NOMO-1 treated with DMSO at 0.1 percent for 48 hours (cell line): Measurements from ENCODE around the gene KCNAB3.

Experiments
- DNase-seq: peaks from one replicate; lab custom pipeline; 2025; ENCODE audit not compliant: unreplicated experiment; lab: John Stamatoyannopoulos, UW

The KCNAB3 gene

DNA sequence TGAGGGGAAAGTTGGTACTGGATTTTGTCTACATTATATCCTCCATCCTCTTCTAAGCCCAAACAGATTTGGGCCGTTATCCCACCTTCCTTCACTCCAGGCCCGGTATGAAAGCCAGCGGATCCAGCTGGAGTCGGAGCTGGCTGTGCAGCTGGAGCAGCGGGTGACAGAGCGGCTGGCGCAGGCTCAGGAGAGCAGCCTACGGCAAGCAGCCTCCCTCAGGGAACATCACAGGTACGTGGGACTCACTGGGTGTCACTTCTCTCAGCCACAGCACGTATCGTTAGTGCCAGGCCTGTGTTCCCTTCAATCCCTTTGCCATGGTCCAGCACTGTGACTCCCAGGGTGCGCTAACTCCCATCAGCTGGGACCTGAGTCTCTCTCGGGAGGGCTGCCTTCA is 13.6 kb upstream of the KCNAB3 start:
- DNase-seq, result no peak

DNA sequence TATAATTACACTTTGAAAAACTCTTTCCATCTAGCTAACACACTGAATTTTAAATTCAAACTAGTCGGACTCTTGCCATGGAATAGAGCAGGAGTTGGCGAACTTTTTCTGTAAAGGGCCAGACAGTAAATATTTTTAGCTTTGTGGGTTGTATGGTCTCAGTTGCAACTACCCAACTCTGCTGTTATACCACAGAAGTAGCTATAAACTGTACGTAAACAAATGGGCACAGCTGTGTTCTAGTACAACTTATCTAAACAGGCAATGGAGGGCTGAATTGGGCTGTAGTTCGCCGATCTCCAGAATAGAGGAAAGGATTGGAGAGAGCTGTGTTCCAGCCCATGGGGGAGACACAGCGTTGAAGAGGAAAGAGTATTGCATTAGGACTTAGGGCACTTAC is 11.1 kb upstream of the KCNAB3 start:
- no peak for DNase-seq

DNA sequence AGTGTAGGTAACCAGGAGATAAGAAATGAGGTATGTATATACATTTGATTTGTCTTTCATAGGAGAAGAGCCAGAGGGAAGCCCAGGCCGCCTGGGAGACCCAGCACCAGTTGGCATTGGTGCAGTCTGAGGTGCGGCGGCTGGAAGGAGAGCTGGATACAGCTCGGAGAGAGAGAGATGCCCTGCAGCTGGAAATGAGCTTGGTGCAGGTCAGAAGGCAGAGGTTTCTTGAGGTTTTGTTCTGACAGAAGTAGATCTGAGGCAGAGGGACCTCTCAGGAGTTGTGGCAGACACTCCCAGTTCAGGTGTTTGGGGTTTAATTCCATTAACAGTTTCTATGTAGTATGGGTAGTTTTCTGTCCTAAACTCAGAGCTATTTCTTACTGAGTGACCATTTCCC is 10.4 kb upstream of the KCNAB3 start:
- no peak for DNase-seq

DNA sequence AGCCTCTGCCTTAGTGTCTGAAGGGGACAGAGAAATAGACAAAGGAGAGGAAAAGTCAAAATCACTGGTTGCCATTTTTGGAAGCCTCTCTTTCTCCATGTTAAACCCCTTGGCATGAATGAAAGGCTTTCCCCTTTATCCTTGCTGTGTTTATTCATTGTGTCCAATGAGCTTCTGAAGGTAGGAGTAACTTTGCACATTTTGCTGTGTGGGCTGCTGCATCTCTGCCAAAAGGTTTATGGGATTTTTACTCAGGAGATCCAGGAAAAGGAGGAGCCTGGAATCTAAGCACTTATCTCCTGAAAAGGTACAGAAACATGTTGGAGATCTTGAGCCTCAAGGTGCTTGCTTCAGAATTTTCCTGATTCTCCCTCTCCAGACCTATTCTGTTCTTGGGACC is 6.2 kb upstream of the KCNAB3 start:
- no peak for DNase-seq

DNA sequence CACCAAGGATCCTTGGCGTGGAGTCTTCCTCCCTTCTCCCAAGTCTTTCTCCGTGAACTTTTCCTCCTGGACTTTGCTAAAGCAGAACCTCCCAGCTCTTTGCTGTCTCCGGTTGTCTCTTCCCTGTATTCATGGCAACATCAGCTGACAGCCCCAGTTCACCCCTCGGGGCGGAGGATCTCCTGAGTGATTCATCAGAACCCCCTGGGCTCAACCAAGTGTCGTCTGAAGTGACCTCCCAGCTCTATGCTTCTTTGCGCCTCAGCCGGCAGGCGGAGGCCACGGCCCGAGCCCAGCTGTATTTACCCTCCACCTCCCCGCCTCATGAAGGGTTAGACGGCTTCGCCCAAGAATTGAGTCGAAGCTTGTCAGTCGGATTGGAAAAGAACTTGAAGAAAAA is 3.3 kb upstream of the KCNAB3 start:
- peak; percentile 83 for DNase-seq

DNA sequence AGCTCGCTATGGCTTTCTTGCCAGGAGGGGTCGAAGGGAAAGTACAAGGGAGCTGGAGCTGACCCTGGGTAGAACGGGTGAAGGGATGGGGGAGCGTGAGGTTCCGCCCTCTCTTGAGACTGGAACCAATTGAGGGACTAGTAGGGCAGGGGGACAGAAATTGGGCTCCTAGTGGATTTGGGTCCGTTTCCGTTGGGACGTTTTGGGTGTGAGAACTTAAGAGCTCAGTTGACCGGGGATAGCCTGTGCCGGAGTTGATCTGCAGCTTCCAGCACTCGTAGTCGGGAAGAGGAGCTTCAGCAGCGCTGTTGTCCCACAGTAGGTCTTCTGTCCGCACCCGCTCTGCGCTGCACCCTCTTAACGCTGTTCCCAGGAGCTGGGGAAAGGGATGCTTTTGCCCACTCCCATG is 2.8 kb upstream of the KCNAB3 start:
- peak; percentile 50 for DNase-seq

DNA sequence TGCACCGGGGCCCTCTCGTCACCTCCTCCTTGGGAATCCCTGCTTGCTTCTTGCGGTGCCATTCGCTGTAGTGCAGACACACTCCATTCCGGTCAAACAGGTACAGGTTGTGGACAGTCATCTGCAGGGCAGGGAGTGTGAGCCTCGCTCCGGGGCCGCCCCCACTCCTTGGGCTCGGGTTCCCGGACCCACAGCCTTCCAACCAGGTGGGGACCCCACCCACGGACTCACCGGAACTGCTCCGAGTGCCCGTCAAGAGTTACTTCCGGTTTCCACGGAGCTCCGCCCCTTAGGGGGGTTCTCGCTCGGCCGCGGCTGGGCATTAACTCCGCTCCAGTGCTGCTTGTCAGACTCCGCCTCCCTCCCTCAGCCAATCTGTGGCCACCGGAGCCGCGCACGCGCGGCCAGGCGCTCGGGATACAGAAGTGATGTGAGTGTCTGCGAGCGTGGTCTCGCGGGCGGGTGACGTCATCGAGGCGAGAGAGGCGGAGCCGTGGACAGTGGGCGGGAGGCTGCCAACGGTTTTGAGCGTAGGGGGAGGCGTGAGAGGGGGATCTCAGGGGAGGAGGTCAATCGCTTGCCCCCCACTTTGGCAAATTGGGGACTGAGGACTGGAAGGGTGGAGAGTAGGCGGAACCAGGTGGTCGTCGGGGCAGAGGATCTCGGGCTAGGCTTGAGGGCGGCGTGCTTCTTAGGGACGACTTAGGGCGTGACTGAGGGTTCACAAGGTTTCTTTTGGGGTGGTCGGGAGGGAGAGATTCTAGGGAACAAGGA is 2.2 kb upstream of the KCNAB3 start, which contains the start of the genes CNTROB and TRAPPC1:
Gene CNTROB, plus strand, starts transcription at position 498 of the 774 bp plus-strand sequence. CDS start 874 bp downstream, outside the sequence.
Gene TRAPPC1, minus strand, starts transcription at position 238 of the 774 bp plus-strand sequence. Its CDS starts 117 bp downstream, at position 121.
- DNase-seq, result peak; percentile 99

DNA sequence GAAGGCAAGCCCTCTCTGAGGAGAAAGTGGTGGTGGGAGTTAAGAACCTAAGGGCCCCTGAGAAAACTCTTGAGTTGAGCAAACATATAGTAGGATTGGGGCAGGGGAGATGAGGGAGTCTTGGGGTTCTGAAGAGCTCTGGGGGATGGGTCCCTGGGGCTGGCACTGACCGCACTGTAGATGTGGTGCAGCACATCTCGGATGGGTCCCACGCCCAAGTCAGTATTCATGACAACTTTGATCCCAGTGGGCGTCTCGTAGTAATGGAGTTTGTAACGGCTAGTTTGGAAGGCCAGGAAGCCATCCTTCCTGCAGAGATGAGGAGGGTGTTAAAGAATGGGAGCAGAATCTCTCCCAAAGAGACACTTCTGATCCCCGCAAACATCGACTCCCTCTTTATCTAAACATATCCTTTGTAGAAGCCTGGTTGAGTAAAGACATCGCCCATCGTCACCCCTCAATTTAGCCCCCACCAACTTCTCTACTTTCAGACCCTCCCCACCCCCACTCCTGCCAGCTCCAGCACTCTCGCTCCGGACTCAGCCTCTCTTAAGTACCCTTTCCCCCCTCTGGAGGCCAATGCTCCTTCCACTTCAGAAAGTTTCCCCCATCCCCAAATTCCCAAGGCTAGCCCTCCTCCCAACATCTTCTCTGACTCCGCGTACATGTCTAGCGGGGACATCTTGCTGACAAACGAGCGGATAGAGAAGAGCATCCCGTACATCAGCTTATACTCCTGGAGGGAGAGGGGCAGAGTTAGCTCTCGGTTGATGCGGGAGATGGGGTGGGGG is 1.4 kb upstream of the KCNAB3 start:
- DNase-seq, result no peak

DNA sequence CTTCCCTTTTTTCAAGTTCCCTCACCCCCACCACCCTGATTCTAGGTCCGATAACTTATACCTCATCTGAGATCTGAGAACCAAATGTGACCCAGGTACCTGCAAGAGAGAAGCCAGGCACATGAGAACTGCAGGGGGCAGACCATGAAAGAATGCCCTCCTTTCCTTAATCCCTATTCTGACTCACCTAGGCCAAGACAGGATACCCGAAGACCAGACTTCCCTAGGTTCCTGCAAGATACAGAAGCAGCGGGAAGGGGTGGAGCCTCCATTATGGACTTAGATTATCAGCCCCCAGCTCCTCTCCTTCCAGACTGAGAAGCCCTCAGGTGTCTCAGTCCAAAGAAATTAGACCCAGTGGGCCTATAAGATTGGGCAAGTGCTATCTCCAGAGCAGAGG is 2.1 kb downstream of the KCNAB3 start:
- DNase-seq, result no peak

DNA sequence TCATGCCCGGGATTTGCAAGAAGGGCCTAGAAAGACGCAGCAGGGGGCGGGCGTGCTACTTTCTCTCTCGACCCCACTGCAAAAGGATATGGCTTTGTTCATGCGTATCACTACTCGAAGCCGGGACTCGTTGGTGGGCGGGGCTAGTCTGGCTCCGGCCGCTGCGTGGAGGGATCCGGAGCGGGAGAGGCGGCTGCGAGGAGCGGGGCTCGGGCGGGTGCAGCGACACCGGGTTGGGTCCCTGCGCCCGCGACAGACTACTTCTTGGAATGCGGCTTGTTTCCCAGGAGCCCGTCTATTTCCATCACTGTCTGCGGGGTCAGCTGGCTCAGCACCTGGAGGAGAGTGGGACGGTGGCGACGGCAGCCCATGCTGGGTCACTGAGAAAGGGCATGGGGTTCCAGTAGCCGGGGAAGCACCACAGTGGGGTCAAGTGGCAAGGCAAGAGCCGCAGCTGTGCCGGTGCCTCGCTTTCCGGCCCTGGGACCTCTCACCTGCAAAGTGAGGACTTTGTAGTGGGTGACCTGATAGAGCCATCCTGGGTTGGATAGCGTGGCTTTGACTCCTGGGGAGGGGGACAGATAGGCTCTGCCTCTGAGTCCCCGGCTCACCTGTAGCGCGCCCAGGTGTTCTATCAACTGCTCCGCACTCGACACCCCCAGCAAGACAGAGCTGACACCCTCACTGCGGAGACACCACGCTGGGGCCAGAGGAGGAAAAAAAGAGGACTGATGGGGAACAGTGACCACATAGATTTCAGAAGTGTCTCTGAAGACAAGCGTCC is 6.6 kb downstream of the KCNAB3 start:
- no peak for DNase-seq

DNA sequence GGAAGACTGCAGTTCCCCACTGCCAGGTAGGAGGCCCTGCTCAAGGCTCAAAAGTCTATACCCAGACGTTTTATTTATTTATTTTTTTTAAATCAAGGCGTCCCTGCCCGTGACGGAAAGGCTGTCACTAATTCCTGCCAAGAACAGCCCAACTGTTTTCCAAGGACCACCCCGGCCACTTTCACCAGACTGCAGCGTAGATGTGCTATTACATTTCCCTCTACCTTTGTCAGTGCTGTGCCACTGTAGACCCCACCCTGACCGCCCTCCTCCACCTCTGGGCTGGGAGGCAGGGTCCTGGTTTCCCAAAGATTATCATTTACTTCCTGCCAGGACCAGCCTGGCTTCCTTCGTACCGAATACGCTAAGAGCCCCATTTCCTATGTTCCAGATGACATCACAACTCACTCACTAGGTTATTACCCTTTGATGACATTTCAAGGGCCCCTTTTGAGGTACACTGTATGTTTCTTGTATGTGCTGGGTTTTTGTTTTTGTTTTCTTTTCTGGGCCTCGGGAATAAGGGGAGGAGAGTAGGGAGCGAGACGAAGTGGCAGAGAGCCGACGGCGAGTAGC is 7.3 kb downstream of the KCNAB3 start:
- no peak for DNase-seq

DNA sequence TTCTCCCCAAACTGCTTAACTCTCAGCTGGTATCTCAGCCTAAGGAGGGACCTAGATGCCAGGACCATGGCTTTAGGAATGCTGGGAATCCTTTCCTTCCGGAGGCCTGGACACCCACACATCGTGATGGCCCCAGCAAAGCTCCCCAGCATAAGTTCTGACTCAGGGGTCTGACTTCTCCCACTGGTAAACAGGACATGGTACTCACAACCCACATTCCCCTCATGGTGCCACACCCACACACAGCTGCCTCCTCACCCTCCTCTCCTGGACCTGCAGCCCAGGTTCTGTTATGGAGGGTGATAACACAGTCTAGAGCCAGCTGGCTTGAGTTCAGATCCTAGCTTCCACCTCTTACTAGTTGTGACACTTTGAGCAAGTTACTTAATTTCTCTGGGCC is 12.8 kb downstream of the KCNAB3 start:
- no peak for DNase-seq

DNA sequence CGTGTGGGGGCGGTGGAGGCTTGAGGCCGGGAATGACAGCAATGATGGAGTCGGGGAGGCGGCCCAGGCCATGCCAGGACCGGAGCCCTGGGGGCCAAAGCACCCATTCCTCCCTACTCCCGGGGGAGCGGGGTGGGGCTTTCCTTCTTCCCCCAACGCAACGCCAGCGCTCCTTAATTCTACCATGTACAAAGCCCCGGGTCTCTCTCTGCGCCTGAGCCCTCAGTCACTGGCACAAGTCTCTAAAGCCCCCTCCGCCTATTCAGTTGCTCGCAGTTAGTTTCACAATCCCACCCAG is 13.3 kb downstream of the KCNAB3 start:
- no peak for DNase-seq

DNA sequence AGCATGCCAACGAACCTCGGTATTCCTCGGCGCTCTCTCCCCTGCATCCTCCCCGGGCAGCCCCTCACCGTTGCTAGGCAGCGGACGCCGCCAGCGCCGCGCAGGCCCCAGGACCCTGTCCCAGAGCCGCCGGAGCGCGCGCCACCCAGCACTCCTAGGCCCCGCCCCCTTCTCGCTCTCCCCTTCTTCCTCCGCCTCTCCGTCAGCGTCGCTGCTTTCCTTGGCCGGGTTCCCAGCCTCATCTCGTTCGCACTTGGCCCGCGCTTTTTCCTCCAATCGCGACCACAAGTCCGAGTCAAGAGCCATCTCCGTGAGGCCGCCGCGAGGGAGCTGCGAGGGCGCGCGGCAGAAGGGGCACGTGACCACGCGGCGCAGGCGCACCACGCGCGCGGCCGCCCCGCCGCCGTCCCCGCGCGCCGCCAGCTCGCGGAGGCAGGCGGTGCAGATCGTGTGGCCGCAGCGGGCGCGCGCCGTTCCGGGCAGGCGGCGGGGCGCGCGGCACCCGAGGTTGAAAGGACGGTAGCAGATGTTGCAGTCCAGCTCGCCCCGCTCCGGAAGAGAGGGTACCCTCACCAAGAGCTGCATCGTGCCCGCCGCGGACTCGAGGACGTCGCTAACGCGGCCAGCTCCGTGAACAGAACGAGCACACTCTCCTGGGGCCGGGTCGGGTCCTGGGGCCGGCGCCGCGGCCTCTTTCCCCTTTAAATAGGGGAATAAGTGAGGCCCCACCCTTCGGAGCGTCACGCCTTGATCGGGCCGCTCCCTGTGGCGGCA is 13.9 kb downstream of the KCNAB3 start, which contains the start of gene RNF227:
Gene RNF227, minus strand, starts transcription at position 679 of the 774 bp plus-strand sequence. Its CDS starts 94 bp downstream, at position 585.
- DNase-seq, result peak; percentile 95

DNA sequence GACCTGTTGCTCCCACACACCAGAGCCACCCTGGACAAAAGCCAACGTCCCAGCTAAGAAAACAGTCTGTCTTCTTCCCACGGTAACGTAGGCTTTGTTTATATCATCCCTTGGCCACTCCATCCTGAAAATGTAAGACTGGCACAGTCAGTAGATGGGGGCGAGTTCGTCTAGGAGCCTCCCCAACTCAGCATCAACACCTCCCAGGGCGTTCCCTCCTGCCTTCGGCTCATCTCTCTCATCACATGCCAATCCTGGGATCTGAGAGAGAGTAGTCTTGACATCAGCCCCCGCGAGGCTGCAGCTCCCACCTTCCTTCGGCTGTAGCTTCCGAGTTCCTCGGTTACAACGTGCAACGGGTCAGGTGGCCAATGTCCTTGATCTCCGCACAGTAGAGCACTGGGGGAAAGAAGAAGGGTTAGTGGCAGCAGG is 14.5 kb downstream of the KCNAB3 start:
- DNase-seq, result no peak

DNA sequence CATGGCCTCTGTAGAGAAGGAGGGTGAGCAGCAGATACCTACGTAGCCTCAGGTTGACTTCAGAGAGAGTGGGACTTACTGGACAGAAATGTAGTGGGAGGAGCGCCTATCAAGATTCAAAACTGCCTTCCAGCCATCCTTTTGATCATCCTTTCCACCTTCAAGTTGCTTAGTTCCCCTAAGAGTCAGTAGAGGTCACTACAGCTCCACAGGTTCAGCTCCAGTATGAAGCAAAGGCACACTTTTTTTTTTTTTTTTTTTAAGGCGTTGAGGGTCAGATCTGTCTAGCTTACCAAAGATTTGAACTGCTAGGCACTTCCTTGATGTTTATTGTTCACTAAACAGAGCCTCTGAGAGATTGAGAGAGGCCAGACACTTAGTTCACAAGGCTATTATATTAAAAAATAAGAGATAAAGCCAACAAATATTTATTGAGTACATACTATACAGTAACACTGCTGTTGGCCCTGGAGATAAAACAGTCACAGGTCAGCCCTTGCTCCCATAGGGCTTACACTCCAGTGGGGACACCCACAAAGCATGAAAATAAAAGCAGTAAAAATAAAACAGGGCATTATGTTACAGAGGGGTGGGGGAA is 16.6 kb downstream of the KCNAB3 start:
- peak; percentile 87 for DNase-seq

DNA sequence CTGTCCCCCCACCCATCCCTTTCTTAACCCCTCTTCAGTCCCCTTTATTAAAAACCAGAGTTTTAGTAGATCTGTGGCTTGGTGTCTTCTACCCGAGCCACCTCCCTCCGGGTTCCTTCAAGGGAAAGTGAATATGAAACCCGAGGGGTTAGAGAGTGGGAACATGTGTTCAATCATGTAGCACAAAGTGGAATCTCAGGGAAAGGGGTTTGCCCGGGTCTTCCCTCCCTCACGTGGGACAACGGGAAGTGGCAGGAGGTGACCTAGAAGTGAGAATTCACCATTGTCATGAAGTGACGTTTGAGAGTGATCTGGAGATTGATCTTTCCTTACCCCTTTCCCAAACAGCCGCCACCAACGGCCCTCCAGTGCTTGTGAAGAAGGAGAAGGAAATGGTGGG is 18.5 kb downstream of the KCNAB3 start:
- no peak for DNase-seq

DNA sequence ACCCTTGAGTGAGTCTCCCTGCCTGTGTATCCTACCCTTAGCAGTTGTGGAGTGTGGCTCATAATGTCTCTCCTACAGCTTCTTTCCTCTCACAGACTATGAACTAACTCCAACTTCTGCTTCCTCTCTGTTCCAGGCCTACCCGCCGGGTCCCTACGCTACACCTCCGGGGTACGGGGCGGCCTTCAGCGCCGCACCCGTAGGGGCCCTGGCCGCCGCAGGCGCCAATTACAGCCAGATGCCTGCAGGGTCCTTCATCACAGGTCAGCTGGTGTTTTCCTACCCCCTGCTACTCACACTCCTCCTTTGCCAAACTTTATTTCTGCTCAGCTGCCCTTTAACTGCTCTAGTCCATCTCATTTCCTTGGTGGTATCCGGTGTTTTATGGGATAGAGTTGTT is 18.9 kb downstream of the KCNAB3 start:
- no peak for DNase-seq

DNA sequence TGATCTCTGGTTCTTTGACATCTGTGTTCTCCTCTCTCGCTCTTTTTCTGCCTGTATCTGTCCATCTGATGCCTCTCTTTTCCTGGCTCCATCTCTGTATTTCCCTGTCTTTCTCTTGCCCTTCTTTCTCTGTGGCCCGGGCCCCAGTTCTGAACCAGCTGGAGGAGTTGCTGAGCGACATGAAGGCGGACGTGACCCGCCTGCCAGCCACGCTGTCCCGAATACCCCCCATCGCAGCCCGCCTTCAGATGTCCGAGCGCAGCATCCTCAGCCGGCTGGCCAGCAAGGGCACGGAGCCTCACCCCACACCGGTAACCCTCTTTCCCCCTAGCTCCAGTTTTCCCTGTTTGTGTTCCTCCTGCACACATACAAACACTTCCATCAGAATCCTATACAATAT is 19.4 kb downstream of the KCNAB3 start:
- no peak for DNase-seq

DNA sequence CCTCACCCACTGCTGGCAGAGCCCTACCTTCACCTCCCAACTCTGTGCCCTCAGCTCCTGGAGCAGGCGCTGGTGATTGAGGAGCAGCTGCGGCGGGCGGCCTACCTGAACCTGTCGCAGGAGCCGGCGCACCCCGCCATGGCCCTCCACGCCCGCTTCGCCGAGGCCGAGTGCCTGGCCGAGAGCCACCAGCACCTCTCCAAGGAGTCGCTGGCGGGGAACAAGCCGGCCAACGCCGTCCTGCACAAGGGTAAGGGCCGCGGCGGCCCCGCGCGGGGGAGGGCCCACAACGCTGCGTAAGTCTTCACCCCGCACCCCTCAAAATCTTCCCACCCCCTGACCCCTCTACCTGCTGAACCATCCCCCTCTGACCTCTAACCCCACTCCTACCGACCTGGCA is 20.6 kb downstream of the KCNAB3 start:
- no peak for DNase-seq
